ENCODE measurements around the gene MTUS2.

GRCh38 chr13:29472332-29472961, 652.3 kb downstream of the MTUS2 start:
- TF ChIP-seq HDAC2 (IDR thresholded peaks at IDR 0.05) (no peak), CBX8 (IDR thresholded peaks at IDR 0.05) (no peak), CTCF (IDR thresholded peaks at IDR 0.05) (peak; percentile 79), MAZ (IDR thresholded peaks at IDR 0.05; ENCODE audit: borderline replicate concordance, low read depth, low read length) (no peak), CEBPB (IDR thresholded peaks at IDR 0.05) (0 out of 4 replicates have a peak, but pooled peaks of 1 of the 2 experiments have one; percentile 19), NPAS2 (CRISPR knock-in tag; IDR thresholded peaks at IDR 0.05; ENCODE audit: borderline replicate concordance) (no peak), REST (IDR thresholded peaks at IDR 0.05) (no peak), KDM1A (IDR thresholded peaks at IDR 0.05; ENCODE audit: low read depth) (no peak), CHD4 (IDR thresholded peaks at IDR 0.05; ENCODE audit: borderline replicate concordance) (no peak), HOXA7 (CRISPR knock-in tag; IDR thresholded peaks at IDR 0.05) (no peak)
